ENCODE data around the gene UBASH3A.
"Not testable (repeated sequence)": the region's sequence is repeated elsewhere in the genome, so short reads cannot be mapped to it uniquely, and the experiment has no call there.

Gene UBASH3A

GRCh38 chr21:42406866-42407265, 3.2 kb downstream of the UBASH3A start:
- peaks cover 52% of the 10 kb centered on the region for H3K36me3 Mint-ChIP-seq (ENCODE audit: low read depth)
- H3K4me3 Mint-ChIP-seq, result peak overlapping the region; percentile 97
- H3K4me1 Mint-ChIP-seq (ENCODE audit: low read depth), result peaks cover 54% of the 10 kb centered on the region
- peak overlapping the region; percentile 96 for H3K27ac Mint-ChIP-seq
- H3K9me3 Mint-ChIP-seq, result peaks cover 3% of the 10 kb centered on the region
- H3K27me3 Mint-ChIP-seq, result no peaks in the 10 kb centered on the region

GRCh38 chr21:42407476-42407875, 3.8 kb downstream of the UBASH3A start:
- H3K27me3 Mint-ChIP-seq, result no peaks in the 10 kb centered on the region
- H3K4me3 Mint-ChIP-seq, result peak overlapping the region; percentile 97
- peaks cover 47% of the 10 kb centered on the region for H3K36me3 Mint-ChIP-seq (ENCODE audit: low read depth)
- H3K27ac Mint-ChIP-seq, result peak overlapping the region; percentile 96
- no peaks in the 10 kb centered on the region for H3K9me3 Mint-ChIP-seq
- peaks cover 49% of the 10 kb centered on the region for H3K4me1 Mint-ChIP-seq (ENCODE audit: low read depth)

GRCh38 chr21:42408718-42409117, 5.0 kb downstream of the UBASH3A start:
- H3K27me3 Mint-ChIP-seq, H3K9me3 Mint-ChIP-seq, H3K27ac Mint-ChIP-seq, H3K4me3 Mint-ChIP-seq: not testable (repeated sequence)
- H3K36me3 Mint-ChIP-seq (ENCODE audit: low read depth), result peaks cover 55% of the 10 kb centered on the region
- peaks cover 39% of the 10 kb centered on the region for H3K4me1 Mint-ChIP-seq (ENCODE audit: low read depth)

- Mint-ChIP-seq H3K4me3 (peak overlapping the region; percentile 36), H3K4me1 (ENCODE audit: low read depth) (peaks cover 39% of the 10 kb centered on the region), H3K36me3 (ENCODE audit: low read depth) (peaks cover 61% of the 10 kb centered on the region)
These were observed 5.7 kb downstream of the UBASH3A start for GRCh38 chr21:42409366-42409765.

GRCh38 chr21:42411197-42411869, 7.6 kb downstream of the UBASH3A start:
- Mint-ChIP-seq H3K36me3 (ENCODE audit: low read depth) (peaks cover 54% of the 10 kb centered on the region), H3K4me1 (ENCODE audit: low read depth) (peaks cover 36% of the 10 kb centered on the region)

More at GRCh38 chr21:42409366-42409765, 5.7 kb downstream of the UBASH3A start:
- peak overlapping the region; percentile 82 for H3K27ac Mint-ChIP-seq
- no peaks in the 10 kb centered on the region for H3K27me3 Mint-ChIP-seq
- H3K9me3 Mint-ChIP-seq, result no peaks in the 10 kb centered on the region

GRCh38 chr21:42411891-42412635, 8.4 kb downstream of the UBASH3A start:
- Mint-ChIP-seq H3K9me3 (no peaks in the 10 kb centered on the region), H3K27me3 (no peaks in the 10 kb centered on the region), H3K4me1 (ENCODE audit: low read depth) (peaks cover 29% of the 10 kb centered on the region), H3K36me3 (ENCODE audit: low read depth) (peaks cover 53% of the 10 kb centered on the region), H3K4me3 (no peak overlapping the region), H3K27ac (peak overlapping the region; percentile 82)

More at GRCh38 chr21:42411197-42411869, 7.6 kb downstream of the UBASH3A start:
- Mint-ChIP-seq H3K4me3 (no peak overlapping the region), H3K27ac (no peak overlapping the region), H3K9me3 (no peaks in the 10 kb centered on the region), H3K27me3 (no peaks in the 10 kb centered on the region)

- Mint-ChIP-seq H3K27me3 (no peaks in the 10 kb centered on the region), H3K4me3 (no peak overlapping the region), H3K36me3 (ENCODE audit: low read depth) (peaks cover 52% of the 10 kb centered on the region), H3K9me3 (peaks cover 3% of the 10 kb centered on the region), H3K27ac (peak overlapping the region; percentile 82), H3K4me1 (ENCODE audit: low read depth) (peaks cover 24% of the 10 kb centered on the region)
These were observed 8.9 kb downstream of the UBASH3A start for GRCh38 chr21:42412636-42412933.

DNA sequence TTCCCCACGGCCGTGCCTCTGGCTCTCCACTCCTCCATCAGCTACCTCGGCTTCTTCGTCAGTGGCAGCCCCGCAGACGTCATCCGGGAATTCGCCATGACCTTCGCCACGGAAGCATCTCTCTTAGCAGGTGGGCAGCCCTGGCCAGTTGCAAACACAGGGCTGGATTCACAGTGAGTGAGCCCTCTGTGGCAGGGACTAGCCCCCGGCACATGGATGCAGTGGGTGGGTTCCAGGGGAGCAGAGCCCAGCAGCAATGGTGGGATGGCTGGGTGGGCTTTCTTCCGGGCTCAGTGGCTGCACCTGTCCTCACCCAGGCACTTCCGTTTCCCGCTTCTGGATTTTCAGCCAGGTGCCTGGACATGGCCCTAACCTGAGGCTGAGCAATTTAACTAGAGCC, 9.4 kb downstream of the UBASH3A start:
- Mint-ChIP-seq H3K27me3 (no peaks in the 10 kb centered on the region), H3K4me1 (ENCODE audit: low read depth) (peaks cover 20% of the 10 kb centered on the region), H3K27ac (peak overlapping the region; percentile 99), H3K4me3 (peak overlapping the region; percentile 12), H3K36me3 (ENCODE audit: low read depth) (peaks cover 54% of the 10 kb centered on the region), H3K9me3 (peaks cover 4% of the 10 kb centered on the region)

DNA sequence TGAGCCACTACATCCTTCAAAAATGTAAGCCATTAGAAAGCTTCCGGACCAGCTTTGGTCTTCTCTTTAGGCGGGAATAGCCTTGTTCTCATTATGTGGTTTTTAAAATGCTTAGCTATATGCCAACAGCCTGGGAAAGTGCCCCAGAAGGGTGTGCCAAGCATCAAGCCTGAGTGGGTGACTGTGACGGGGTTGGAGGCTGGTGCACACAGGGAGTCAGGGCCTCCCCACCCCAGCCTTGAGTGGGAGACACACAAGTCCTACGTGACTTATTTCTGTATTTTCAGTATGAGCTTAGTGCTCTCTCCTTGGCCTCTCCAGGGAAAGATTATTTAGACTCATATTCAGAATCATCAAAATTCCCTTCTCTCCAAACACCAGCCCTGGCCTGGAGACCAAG, 9.8 kb downstream of the UBASH3A start:
- Mint-ChIP-seq H3K36me3 (ENCODE audit: low read depth) (peaks cover 54% of the 10 kb centered on the region), H3K4me3 (peak overlapping the region; percentile 71), H3K27me3 (no peaks in the 10 kb centered on the region), H3K27ac (peak overlapping the region; percentile 99), H3K4me1 (ENCODE audit: low read depth) (peaks cover 20% of the 10 kb centered on the region), H3K9me3 (peaks cover 4% of the 10 kb centered on the region)

DNA sequence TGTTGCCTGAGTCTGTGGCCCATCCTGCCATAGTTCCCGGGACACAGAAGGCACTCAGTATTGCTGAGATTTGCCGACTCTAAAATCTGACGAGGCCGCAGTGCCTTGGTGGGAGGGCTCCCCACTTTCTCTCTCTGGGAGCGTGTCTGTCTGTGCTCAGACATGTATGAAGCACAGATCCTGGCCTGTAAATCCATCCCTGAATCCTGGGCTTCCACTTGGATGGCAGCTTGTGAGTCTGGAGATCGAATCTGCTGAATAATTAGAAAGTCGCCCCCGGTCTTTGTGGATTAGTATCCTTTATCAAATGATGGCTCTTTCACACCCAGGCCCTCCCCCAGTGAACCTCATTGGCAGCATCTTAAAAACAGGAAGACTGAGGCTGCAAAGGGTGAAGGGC, 10.4 kb downstream of the UBASH3A start:
- H3K4me3 Mint-ChIP-seq, result peak overlapping the region; percentile 71
- H3K9me3 Mint-ChIP-seq, result peaks cover 8% of the 10 kb centered on the region
- peak overlapping the region; percentile 99 for H3K27ac Mint-ChIP-seq
- no peaks in the 10 kb centered on the region for H3K27me3 Mint-ChIP-seq
- peaks cover 22% of the 10 kb centered on the region for H3K4me1 Mint-ChIP-seq (ENCODE audit: low read depth)
- H3K36me3 Mint-ChIP-seq (ENCODE audit: low read depth), result peaks cover 59% of the 10 kb centered on the region

DNA sequence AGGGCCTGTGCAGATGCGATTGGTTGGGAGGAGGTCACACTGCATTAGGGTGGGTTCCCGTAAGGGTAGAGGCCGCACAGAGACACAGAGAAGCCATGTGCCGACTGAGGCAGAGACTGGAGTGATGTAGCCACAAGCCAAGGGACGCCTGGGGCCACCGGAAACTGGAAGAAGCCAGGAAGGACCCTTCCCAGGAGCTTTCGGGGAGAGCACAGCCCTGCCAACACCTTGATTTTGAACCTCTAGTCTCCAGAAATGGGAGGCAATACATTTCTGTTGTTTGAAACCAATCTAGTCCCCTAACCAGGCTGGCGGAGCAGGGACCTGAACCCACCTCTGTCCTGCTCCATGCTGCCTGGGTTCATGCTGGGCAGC, 10.8 kb downstream of the UBASH3A start:
- H3K36me3 Mint-ChIP-seq (ENCODE audit: low read depth), result peaks cover 59% of the 10 kb centered on the region

DNA sequence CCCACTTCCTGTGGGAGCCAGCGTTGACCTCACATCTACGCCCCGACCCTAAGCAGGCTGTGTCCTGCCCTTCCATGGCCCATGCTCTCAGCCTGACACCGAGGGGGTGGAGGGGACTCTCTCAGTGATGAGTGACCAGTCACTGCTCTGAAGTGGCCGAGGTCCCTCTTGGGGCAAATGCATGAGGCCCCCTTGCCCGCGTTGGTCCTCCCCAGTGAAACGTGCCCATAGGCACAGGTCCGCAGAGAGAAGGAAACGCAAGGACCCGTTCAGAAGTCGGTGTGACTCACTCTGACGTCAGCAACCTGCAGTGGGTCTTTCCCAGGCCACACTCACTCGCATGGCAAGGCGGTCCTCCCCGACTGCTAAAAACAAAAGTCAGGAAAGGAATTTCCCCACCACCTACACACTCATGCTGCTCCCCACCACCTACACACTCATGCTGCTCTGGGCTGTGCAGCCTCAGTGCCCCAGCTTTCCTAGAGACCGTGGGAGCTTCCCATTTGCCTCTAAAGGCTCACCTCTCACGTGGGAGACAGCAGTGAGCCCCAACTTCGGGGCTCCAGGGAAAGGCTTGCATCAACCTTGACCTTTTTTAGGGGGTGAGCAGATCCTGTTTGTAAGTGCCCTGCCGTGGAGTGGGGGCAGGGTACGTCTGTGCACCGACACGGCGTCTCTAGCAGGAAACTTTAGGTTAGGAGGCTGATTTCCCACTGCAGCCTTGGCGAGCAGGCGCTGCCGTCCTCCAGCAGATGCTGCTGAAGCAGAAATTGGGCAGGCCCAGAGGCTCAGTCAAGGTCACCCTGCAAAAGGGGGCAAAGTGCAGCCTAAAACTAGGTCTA, 11.4 kb downstream of the UBASH3A start:
- peaks cover 22% of the 10 kb centered on the region for H3K4me1 Mint-ChIP-seq (ENCODE audit: low read depth)
- peak overlapping the region; percentile 71 for H3K4me3 Mint-ChIP-seq
- H3K36me3 Mint-ChIP-seq (ENCODE audit: low read depth), result peaks cover 60% of the 10 kb centered on the region
- peaks cover 16% of the 10 kb centered on the region for H3K9me3 Mint-ChIP-seq
- peak overlapping the region; percentile 99 for H3K27ac Mint-ChIP-seq
- H3K27me3 Mint-ChIP-seq, result no peaks in the 10 kb centered on the region

More for the DNA sequence above, 10.8 kb downstream of the UBASH3A start:
- no peaks in the 10 kb centered on the region for H3K27me3 Mint-ChIP-seq
- H3K4me1 Mint-ChIP-seq (ENCODE audit: low read depth), result peaks cover 22% of the 10 kb centered on the region
- peak overlapping the region; percentile 99 for H3K27ac Mint-ChIP-seq
- peaks cover 13% of the 10 kb centered on the region for H3K9me3 Mint-ChIP-seq
- peak overlapping the region; percentile 71 for H3K4me3 Mint-ChIP-seq

DNA sequence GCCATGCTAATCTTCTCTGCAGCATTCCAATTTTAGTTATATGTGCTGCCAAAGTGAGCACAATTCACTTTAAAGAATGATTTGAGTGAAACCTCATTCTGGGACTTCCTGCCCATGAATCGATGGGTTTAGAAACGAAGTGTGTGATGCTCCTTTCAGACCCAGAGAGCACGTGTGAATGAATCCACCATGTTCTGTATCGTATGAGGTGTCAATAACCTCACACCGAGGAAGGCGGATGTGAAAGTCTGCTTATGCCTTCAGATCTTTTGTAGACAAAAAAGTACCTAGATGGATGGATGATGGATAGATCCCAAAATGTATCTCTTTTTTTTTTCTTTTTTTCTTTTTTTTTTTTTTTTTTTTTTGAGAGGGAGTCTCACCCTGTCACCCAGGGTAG, 13.8 kb downstream of the UBASH3A start:
- Mint-ChIP-seq H3K27me3 (no peaks in the 10 kb centered on the region), H3K36me3 (ENCODE audit: low read depth) (peaks cover 80% of the 10 kb centered on the region), H3K4me3 (peak overlapping the region; percentile 61), H3K27ac (peak overlapping the region; percentile 88), H3K9me3 (peaks cover 16% of the 10 kb centered on the region), H3K4me1 (ENCODE audit: low read depth) (peaks cover 46% of the 10 kb centered on the region)

DNA sequence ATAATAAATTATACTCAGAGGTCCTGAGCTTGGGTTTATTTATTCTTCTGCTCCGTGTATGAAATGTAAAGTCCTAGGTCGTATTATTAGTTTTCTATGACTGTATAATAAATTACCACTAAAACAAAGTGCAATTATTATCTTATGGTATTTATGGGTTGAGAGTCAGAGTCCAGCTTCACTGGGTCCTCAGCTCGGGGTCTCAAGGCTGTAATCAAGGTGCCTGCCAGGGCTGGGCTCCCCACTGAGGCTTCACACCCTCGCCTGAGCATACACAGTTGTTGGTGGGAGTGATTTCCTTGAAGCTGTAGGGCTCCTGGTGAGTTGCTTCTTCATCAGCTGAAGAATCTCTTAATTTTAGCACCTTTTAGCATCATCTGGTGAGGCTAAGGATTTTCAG, 15.2 kb downstream of the UBASH3A start:
- H3K4me3 Mint-ChIP-seq, result peak overlapping the region; percentile 11
- H3K36me3 Mint-ChIP-seq (ENCODE audit: low read depth), result peaks cover 84% of the 10 kb centered on the region
- H3K9me3 Mint-ChIP-seq, result peaks cover 16% of the 10 kb centered on the region
- H3K4me1 Mint-ChIP-seq (ENCODE audit: low read depth), result peaks cover 59% of the 10 kb centered on the region
- H3K27ac Mint-ChIP-seq, result peak overlapping the region; percentile 66
- H3K27me3 Mint-ChIP-seq, result no peaks in the 10 kb centered on the region

- H3K36me3 Mint-ChIP-seq (ENCODE audit: low read depth), result peaks cover 80% of the 10 kb centered on the region
- H3K27ac Mint-ChIP-seq, result no peak overlapping the region
- H3K9me3 Mint-ChIP-seq, result peaks cover 16% of the 10 kb centered on the region
- H3K27me3 Mint-ChIP-seq, result no peaks in the 10 kb centered on the region
- H3K4me3 Mint-ChIP-seq, result peak overlapping the region; percentile 10
- H3K4me1 Mint-ChIP-seq (ENCODE audit: low read depth), result peaks cover 69% of the 10 kb centered on the region
These were observed 16.1 kb downstream of the UBASH3A start for GRCh38 chr21:42419845-42420244.
